A549 (cell line): ENCODE results near the gene INHBC. TPM values are rescaled to one million over a fixed set of nuclear protein-coding genes. Genes with fewer than 3 reads are reported as not detected.
"Not testable (repeated sequence)": the region's sequence is repeated elsewhere in the genome, so short reads cannot be mapped to it uniquely, and the experiment has no call there.

Experiments
- ATAC-seq, 2 experiments: fragments of 200-7000 bp in 1 of 2; fragments of >200 bp in 1 of 2; cut with Nextera tagmentation in 1 of 2; cut with Tn5 transposase in 1 of 2; 3 replicates each; pipeline versions ENCODE4 v1.8.0 to v1.9.1; 2018 to 2020; ENCODE audit warnings: mild to moderate bottlenecking in 1 of 2, moderate library complexity in 1 of 2
- CTCF ChIA-PET: fragments of 300-600 bp; sonication (Branson Sonifier 250); formaldehyde crosslinking; extraction: SDS; loops from one replicate; lab custom pipeline; 2021; ENCODE audit warnings: antibody characterized with exemption, inconsistent platforms; lab: Yijun Ruan, JAX
- POLR2A ChIA-PET: fragments of 350-600 bp; formaldehyde crosslinking; extraction: SDS; loops from one replicate; lab custom pipeline; 2021; ENCODE audit warnings: antibody characterized with exemption, inconsistent platforms; lab: Yijun Ruan, JAX
- DNase-seq, 2 experiments: peaks; one replicate each; pipeline versions ENCODE4 v3.0.0 to v3.0.0-alpha.2; 2011 to 2016; ENCODE audit warnings: low read depth in 1 of 2, low spot score in 1 of 2
- FAIRE-seq: peaks from 2 replicates; lab custom pipeline; 2011; peaks lifted over from hg19 to GRCh38; lab: Jason Lieb, UNC
- H3K27ac ChIP-seq, 2 experiments: fragments of >200 bp; sonication (Bioruptor Twin); formaldehyde crosslinking; 3 replicates each; pipeline ENCODE4 v1.5.1; 2016 to 2017
- H3K4me1 ChIP-seq: fragments of >200 bp; sonication (Bioruptor Twin); formaldehyde crosslinking; 3 replicates; pipeline ENCODE4 v1.6.1; 2016
- H3K4me2 ChIP-seq: fragments of >200 bp; sonication (Bioruptor Twin); formaldehyde crosslinking; 3 replicates; pipeline ENCODE4 v1.6.1; 2016
- H3K4me3 ChIP-seq: fragments of >200 bp; sonication (Bioruptor Twin); formaldehyde crosslinking; 3 replicates; pipeline ENCODE4 v1.5.1; 2016
- H3K9me3 ChIP-seq: fragments of >200 bp; sonication (Bioruptor Twin); formaldehyde crosslinking; 3 replicates; pipeline ENCODE4 v1.6.1; 2016
- CBX8 ChIP-seq: fragments of 200-600 bp; sonication (generic); IDR thresholded peaks from 2 replicates; pipeline ENCODE4 v1.6.1; 2016
- CHD2 ChIP-seq: fragments of 150-350 bp; IDR thresholded peaks from 2 replicates; pipeline ENCODE4 v1.6.1; 2014; ENCODE audit warnings: low read length; ENCODE audit not compliant: partially characterized antibody
- EHF ChIP-seq: fragments of 250-450 bp; sonication (Bioruptor Pico); IDR thresholded peaks from 2 replicates; pipeline ENCODE4 v1.5.0; 2020; ENCODE audit warnings: mild to moderate bottlenecking
- FOSB ChIP-seq: fragments of 250-450 bp; sonication (Bioruptor Pico); IDR thresholded peaks from 2 replicates; pipeline ENCODE4 v1.5.0; 2020; ENCODE audit warnings: mild to moderate bottlenecking, moderate library complexity
- FOSL2 ChIP-seq, 2 experiments: fragments of 450-650 bp in 1 of 2; fragments of >200 bp in 1 of 2; sonication (Bioruptor Twin) in 1 of 2; formaldehyde crosslinking; IDR thresholded peaks; 2 replicates each; pipeline versions ENCODE4 v1.5.0 to v1.6.1; 2016 to 2020; ENCODE audit warnings: mild to moderate bottlenecking in 1 of 2, moderate library complexity in 1 of 2
- FOXS1 ChIP-seq: fragments of 250-450 bp; sonication (Bioruptor Pico); IDR thresholded peaks from 2 replicates; pipeline ENCODE4 v1.5.0; 2020; ENCODE audit warnings: mild to moderate bottlenecking, moderate library complexity
- HOXA7 ChIP-seq: fragments of 250-450 bp; sonication (Bioruptor Pico); IDR thresholded peaks from 2 replicates; pipeline ENCODE4 v1.5.0; 2020; ENCODE audit warnings: mild to moderate bottlenecking, moderate library complexity
- HOXB5 ChIP-seq: fragments of 250-450 bp; sonication (Bioruptor Pico); IDR thresholded peaks from 2 replicates; pipeline ENCODE4 v1.5.0; 2020; ENCODE audit warnings: mild to moderate bottlenecking, moderate library complexity
- KDM1A ChIP-seq: fragments of 200-600 bp; sonication (generic); IDR thresholded peaks from 2 replicates; pipeline ENCODE4 v1.6.1; 2016; ENCODE audit warnings: low read depth, mild to moderate bottlenecking
- MAZ ChIP-seq: fragments of 150-350 bp; IDR thresholded peaks from 2 replicates; pipeline ENCODE4 v1.6.1; 2014; ENCODE audit warnings: antibody characterized with exemption, low read depth, low read length, borderline replicate concordance
- NFE2L2 ChIP-seq: fragments of 150-350 bp; conservative IDR thresholded peaks from 2 replicates; pipeline ENCODE4 v1.6.1; 2014; ENCODE audit warnings: low read length
- NR3C1 ChIP-seq: fragments of >200 bp; sonication (Bioruptor Twin); formaldehyde crosslinking; IDR thresholded peaks from 3 replicates; pipeline ENCODE4 v1.6.1; 2017
- RFX5 ChIP-seq: fragments of 450-650 bp; IDR thresholded peaks from 2 replicates; pipeline ENCODE4 v1.7.1; 2014; ENCODE audit warnings: antibody characterized with exemption, mild to moderate bottlenecking, moderate library complexity
- RNF2 ChIP-seq: fragments of 200-600 bp; sonication (generic); IDR thresholded peaks from 2 replicates; pipeline ENCODE4 v1.6.1; 2016; ENCODE audit warnings: low read depth, mild to moderate bottlenecking, antibody characterized with exemption, moderate library complexity, borderline replicate concordance
- SREBF2 ChIP-seq: fragments of 450-650 bp; IDR thresholded peaks from 2 replicates; pipeline ENCODE4 v1.6.1; 2014; ENCODE audit warnings: mild to moderate bottlenecking, moderate library complexity
- TFCP2L1 ChIP-seq: fragments of 250-450 bp; sonication (Bioruptor Pico); IDR thresholded peaks from 2 replicates; pipeline ENCODE4 v1.5.0; 2021; ENCODE audit warnings: mild to moderate bottlenecking
- WGBS: methylation state at CpG from one replicate; pipeline ENCODE4 v1.1.6; 2017; ENCODE audit errors: missing lambda C conversion rate; 5-methylcytosine and 5-hydroxymethylcytosine counted together
- polyA plus RNA-seq, 4 experiments: library from polyadenylated mRNA; depleted of rRNA in 3 of 4; stranded (reverse); fragments of >200 nt; fragmentation: RNase III in 1 of 4; extraction: RNeasy Plus Mini Kit Qiagen cat#74134 plus additional on column Dnase treatment in 1 of 4; gene quantifications; 2 replicates in 3 of 4; 3 replicates in 1 of 4; pipeline ENCODE4 v1.2.3, GENCODE V29; 2011 to 2017
- TF ChIP-seq, protein P1 (sequence below): fragments of 250-450 bp; sonication (Bioruptor Pico); IDR thresholded peaks from 2 replicates; pipeline ENCODE4 v1.5.0; 2021; ENCODE audit warnings: mild to moderate bottlenecking, moderate library complexity, borderline replicate concordance

Gene INHBC
- polyA plus RNA-seq, 2 of the 4 experiments (the other 2 are of a cell fraction) = 0.08 TPM; not detected in 1

DNA sequence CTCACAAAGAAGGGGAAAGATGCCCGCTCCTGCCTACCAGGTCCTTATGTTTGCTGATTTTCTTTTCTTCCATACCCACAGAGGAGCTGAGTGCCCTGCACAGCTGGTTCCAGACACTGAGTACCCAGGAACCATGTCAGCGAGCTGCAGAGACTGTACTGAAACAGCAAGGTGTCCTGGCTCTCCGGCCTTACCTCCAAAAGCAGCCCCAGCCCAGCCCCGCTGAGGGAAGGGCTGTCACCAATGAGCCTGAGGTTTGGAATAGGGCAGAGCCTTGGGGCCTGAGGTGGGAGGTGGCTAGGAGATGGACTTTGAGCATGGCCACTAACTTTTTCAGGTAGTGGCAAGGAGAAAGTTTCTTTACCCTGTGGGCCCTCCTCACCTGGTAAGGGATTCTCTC lies 55.5 kb downstream of the INHBC start:
- 96% methylated on average over 4 of the region's 4 CpGs for WGBS
- ChIA-PET CTCF (interaction anchor here (1.6 to 2.4 kb wide), 3 partner anchors 25 to 31 kb away, joined by 4 to 9 read pairs (median 9); partner anchors contain the start of gene GLI1), POLR2A (interaction anchor here (0.5 kb wide), 1 partner anchor 14 kb away, joined by 4 read pairs; no protein-coding TSS in a partner anchor)
- no peak overlapping the region for H3K4me3 ChIP-seq
- TF ChIP-seq MAZ (no peak), NFE2L2 (no peak), EHF (CRISPR knock-in tag) (no peak), HOXA7 (CRISPR knock-in tag) (no peak), NR3C1 (no peak), HOXB5 (CRISPR knock-in tag) (no peak)
- no peak overlapping the region for H3K27ac ChIP-seq
- peaks cover 12% of the 10 kb centered on the region for H3K4me1 ChIP-seq
- H3K4me2 ChIP-seq = peak overlapping the region; percentile 0; the same call in 1 of the 3 replicates
- FAIRE-seq (no peak), DNase-seq (no peak), ATAC-seq (no peak)
- no peaks in the 10 kb centered on the region for H3K9me3 ChIP-seq

DNA sequence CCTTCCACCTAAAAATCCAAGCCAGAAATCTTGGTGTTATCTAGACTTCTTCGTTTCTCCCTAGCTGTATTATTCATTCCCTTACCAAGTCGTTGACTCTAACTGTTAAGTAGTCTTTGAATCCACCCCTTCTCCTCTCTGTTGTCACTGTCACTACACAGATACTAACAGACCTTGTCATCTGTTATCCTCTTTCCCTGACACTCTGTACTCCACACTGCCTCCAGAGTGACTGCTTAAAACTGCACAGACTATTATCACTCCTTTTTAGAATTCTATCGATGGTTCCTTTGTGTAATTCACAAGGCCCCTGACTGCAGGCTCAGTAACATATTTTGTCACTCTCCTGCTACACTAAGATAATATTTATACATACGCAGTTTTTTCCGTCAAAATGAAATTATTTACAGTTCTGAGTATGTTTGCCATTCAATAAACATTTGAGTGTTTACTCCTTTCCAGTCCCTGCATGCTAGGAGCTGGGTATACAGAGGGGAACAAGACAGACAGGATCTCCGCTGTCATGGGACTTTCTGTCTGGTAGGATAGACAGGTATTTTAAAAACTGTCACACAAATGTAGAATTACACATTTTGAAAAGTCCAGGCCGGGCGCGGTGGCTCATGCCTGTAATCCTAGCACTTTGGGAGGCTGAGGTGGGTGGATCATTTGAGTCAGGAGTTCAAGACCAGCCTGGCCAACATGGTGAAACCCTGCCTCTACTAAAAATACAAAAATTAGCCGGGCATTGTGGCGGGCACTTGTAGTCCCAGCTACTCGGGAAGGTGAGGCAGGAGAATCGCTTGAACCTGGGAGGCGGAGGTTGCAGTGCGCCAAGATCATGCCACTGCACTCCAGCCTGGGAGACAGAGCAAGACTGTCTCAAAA lies 57.1 kb downstream of the INHBC start:
- H3K27ac ChIP-seq = no peak overlapping the region
- peak; percentile 59 to 78 for ATAC-seq
- TF ChIP-seq RNF2 = no peak
- no peak for TF ChIP-seq FOXS1 (CRISPR knock-in tag)
- no peak for TF ChIP-seq SREBF2
- FAIRE-seq = peak; percentile 23
- H3K4me1 ChIP-seq = peaks cover 12% of the 10 kb centered on the region
- POLR2A ChIA-PET = no interaction called here
- CTCF ChIA-PET = interaction anchor here (0.6 to 2.4 kb wide), 6 partner anchors 13 to 278 kb away, joined by 3 to 9 read pairs (median 4); partner anchors contain the start of gene GLI1
- no peaks in the 10 kb centered on the region for H3K9me3 ChIP-seq
- WGBS = 84% methylated on average over 15 of the region's 15 CpGs
- DNase-seq = peak; percentile 51 to 56
- no peak overlapping the region for H3K4me2 ChIP-seq
- no peak overlapping the region for H3K4me3 ChIP-seq

DNA sequence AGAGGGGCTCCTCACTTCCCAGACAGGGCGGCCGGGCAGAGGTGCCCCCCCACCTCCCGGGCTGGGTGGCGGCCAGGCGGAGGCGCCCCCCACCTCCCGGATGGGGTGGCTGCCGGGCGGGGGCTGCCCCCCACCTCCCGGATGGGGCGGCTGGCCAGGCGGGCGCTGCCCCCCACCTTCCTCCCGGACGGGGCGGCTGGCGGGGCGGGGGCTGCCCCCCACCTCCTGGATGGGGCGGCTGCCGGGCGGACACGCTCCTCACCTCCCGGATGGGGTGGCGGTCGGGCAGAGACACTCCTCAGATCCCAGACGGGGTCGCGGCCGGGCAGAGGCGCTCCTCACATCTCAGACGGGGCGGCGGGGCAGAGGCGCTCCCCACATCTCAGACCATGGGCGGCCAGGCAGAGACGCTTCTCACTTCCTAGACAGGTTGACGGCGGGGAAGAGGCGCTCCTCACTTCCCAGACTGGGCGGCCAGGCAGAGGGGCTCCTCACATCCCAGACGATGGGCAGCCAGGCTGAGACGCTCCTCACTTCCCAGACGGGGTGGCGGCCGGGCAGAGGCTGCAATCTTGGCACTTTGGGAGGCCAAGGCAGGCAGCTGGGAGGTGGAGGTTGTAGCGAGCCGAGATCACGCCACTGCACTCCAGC lies 60.6 kb downstream of the INHBC start:
- DNase-seq, H3K4me3 ChIP-seq, ATAC-seq, H3K4me2 ChIP-seq, CTCF ChIA-PET, POLR2A ChIA-PET, H3K4me1 ChIP-seq, H3K27ac ChIP-seq, H3K9me3 ChIP-seq, FAIRE-seq: not testable (repeated sequence)
- 95% methylated on average over 15 of the region's 48 CpGs for WGBS

DNA sequence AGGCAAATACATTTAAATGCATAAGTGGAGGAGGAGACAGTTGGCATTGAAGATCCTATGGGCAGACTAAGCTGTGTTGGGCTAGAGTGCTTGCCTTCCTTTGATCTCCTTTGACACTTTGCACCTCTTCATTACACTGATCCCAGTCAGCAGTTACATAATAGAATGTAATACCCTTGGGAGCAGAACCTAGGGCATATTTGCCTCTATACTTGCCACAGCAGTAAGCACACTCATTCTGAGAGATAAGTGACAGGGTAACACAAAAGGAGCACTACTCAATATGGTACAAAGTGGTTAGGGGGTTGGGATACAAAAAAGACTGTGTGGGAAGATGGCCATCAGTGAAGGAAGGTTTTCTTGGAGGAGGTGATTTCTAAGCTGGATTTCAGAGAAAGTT lies 62.2 kb downstream of the INHBC start:
- ATAC-seq (no peak), DNase-seq (no peak), FAIRE-seq (no peak)
- Histone ChIP-seq H3K27ac (no peak overlapping the region), H3K4me1 (no peaks in the 10 kb centered on the region), H3K9me3 (no peaks in the 10 kb centered on the region), H3K4me2 (no peak overlapping the region), H3K4me3 (no peak overlapping the region)
- CTCF ChIA-PET = interaction anchor here (0.8 to 1.2 kb wide), 6 partner anchors 18 to 71 kb away, joined by 3 read pairs; no protein-coding TSS in a partner anchor
- POLR2A ChIA-PET = no interaction called here
- TF ChIP-seq CBX8 = no peak
- no peak for TF ChIP-seq CHD2
- TF ChIP-seq RFX5 = no peak
- TF ChIP-seq KDM1A = no peak
- TF ChIP-seq FOSL2 (IDR thresholded peaks at IDR 0.05) = no peak
- TF ChIP-seq FOSL2 (CRISPR knock-in tag; IDR thresholded peaks at IDR 0.05) = no peak
- TF ChIP-seq FOSB (CRISPR knock-in tag) = no peak
- TF ChIP-seq FOXS1 (CRISPR knock-in tag) = no peak
- TF ChIP-seq TFCP2L1 (CRISPR knock-in tag) = no peak
- TF ChIP-seq, protein P1, sequence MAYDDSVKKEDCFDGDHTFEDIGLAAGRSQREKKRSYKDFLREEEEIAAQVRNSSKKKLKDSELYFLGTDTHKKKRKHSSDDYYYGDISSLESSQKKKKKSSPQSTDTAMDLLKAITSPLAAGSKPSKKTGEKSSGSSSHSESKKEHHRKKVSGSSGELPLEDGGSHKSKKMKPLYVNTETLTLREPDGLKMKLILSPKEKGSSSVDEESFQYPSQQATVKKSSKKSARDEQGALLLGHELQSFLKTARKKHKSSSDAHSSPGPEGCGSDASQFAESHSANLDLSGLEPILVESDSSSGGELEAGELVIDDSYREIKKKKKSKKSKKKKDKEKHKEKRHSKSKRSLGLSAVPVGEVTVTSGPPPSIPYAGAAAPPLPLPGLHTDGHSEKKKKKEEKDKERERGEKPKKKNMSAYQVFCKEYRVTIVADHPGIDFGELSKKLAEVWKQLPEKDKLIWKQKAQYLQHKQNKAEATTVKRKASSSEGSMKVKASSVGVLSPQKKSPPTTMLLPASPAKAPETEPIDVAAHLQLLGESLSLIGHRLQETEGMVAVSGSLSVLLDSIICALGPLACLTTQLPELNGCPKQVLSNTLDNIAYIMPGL (CRISPR knock-in tag) = no peak
- no peak for TF ChIP-seq RNF2
